Gastrocnemius medialis (tissue), 4 donors: Measurements from ENCODE around the gene EPHA5.

Experiments used
- CTCF ChIP-seq, 5 experiments: fragments of 450-650 bp in 3 of 5; fragments of 200-600 bp in 2 of 5; sonication (generic) in 2 of 5; IDR thresholded peaks in 4 of 5; conservative IDR thresholded peaks in 1 of 5; 1 replicate in 4 of 5; 2 replicates in 1 of 5; pipeline ENCODE4 v1.5.1; 2016 to 2019; ENCODE audit warnings: antibody characterized with exemption in 5 of 5, mild to moderate bottlenecking in 3 of 5, moderate library complexity in 3 of 5
- POLR2A ChIP-seq, 2 donors: fragments of 450-650 bp; IDR thresholded peaks; one replicate each; pipeline ENCODE4 v1.6.1; 2017; ENCODE audit warnings: antibody characterized with exemption in 2 of 2, mild to moderate bottlenecking in 2 of 2, moderate library complexity in 2 of 2

- no peak for TF ChIP-seq CTCF (IDR thresholded peaks at IDR 0.05 in 4 of 5, conservative IDR thresholded peaks at IDR 0.05 in 1 of 5)
- TF ChIP-seq POLR2A (IDR thresholded peaks at IDR 0.05), result no peak
Observed at GRCh38 chr4:65552057-65552456, 118.2 kb downstream of the EPHA5 start.
